ENCODE data around the gene GIN1. TPM values are rescaled to one million over a fixed set of nuclear protein-coding genes. Genes with fewer than 3 reads are reported as not detected.
"Not testable (repeated sequence)": the region's sequence is repeated elsewhere in the genome, so short reads cannot be mapped to it uniquely, and the experiment has no call there.

The GIN1 gene
- total and polyA plus RNA-seq, 9 donors, result 7.6 to 12.5 (median 8.9) TPM

DNA sequence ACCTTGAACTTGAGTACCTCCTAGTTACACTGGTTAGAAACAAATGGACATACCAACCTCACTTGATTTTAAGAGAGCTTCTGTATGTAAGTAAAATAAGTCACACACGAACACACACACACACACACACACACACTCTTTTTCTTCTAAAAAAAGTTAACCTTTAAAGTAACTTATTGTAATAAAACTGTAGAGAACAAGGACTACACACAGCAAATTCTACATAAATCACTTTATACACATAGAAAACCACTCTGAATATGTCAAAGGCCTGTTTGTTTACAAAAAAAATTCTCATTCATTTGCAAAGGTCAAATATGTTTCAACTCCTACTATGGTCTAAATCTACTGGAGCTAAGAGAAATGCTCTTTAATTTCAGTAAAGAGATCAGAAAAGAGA is 29.1 kb downstream of the GIN1 start:
- Histone ChIP-seq H3K4me1 (ENCODE audit: control insufficient read depth, insufficient read depth, low read length) (no peaks in the 10 kb centered on the region), H3K9me3 (replicated peaks; ENCODE audit: control insufficient read depth, low read depth, low read length) (no peaks in the 10 kb centered on the region), H3K27me3 (ENCODE audit: control insufficient read depth, insufficient read depth, low read length) (no peaks in the 10 kb centered on the region), H3K4me3 (ENCODE audit: low read length) (no peak overlapping the region), H3K36me3 (ENCODE audit: control insufficient read depth, insufficient read depth, low read length) (peaks cover 11% of the 10 kb centered on the region), H3K27ac (ENCODE audit: low read length) (no peak overlapping the region)
- WGBS (ENCODE audit: insufficient coverage), result no CpG with 5 or more reads among the region's 1 CpG
- DNase-seq, result no peak

- H3K36me3 ChIP-seq (ENCODE audit: control insufficient read depth, insufficient read depth, low read length), result peaks cover 15% of the 10 kb centered on the region
- DNase-seq, result no peak
- no peak overlapping the region for H3K4me3 ChIP-seq (ENCODE audit: low read length)
- no peaks in the 10 kb centered on the region for H3K27me3 ChIP-seq (ENCODE audit: control insufficient read depth, insufficient read depth, low read length)
- no peaks in the 10 kb centered on the region for H3K4me1 ChIP-seq (ENCODE audit: control insufficient read depth, insufficient read depth, low read length)
- peaks cover 6% of the 10 kb centered on the region for H3K9me3 ChIP-seq (replicated peaks; ENCODE audit: control insufficient read depth, low read depth, low read length)
- WGBS (ENCODE audit: insufficient coverage), result no CpG with 5 or more reads among the region's 1 CpG
- no peak overlapping the region for H3K27ac ChIP-seq (ENCODE audit: low read length)
Observed at GRCh38 chr5:103089272-103089671, 30.7 kb downstream of the GIN1 start.

- Histone ChIP-seq H3K9me3 (replicated peaks; ENCODE audit: control insufficient read depth, low read depth, low read length) (peaks cover 22% of the 10 kb centered on the region), H3K27ac (ENCODE audit: low read length) (no peak overlapping the region), H3K36me3 (ENCODE audit: control insufficient read depth, insufficient read depth, low read length) (peaks cover 10% of the 10 kb centered on the region), H3K4me1 (ENCODE audit: control insufficient read depth, insufficient read depth, low read length) (no peaks in the 10 kb centered on the region), H3K27me3 (ENCODE audit: control insufficient read depth, insufficient read depth, low read length) (no peaks in the 10 kb centered on the region), H3K4me3 (ENCODE audit: low read length) (no peak overlapping the region)
- no peak for DNase-seq
- WGBS (ENCODE audit: insufficient coverage), result no CpG with 5 or more reads among the region's 1 CpG
Observed at GRCh38 chr5:103086547-103086946, 33.4 kb downstream of the GIN1 start.

DNA sequence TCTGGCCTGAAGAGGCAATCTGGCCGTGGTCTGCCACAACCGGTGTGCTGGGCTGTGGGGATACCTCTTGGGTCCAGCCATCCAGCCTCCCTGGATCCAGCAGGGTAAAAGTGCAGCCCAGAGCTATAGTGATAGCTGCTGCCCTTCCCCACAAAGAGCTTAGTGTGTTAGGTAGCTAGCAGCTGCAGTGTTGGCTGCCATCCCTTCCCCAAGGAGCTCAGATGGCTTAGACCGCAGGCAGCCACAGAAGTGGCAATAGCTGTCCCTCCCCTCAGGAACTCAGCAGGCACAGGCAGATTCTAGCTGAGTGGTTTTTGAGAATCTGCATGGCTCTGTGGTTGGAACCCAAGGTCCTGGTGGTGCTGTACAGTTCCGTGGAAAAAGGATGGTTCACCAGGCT is 40.1 kb downstream of the GIN1 start:
- H3K27ac ChIP-seq (ENCODE audit: low read length), result no peak overlapping the region
- peaks cover 3% of the 10 kb centered on the region for H3K36me3 ChIP-seq (ENCODE audit: control insufficient read depth, insufficient read depth, low read length)
- H3K27me3 ChIP-seq (ENCODE audit: control insufficient read depth, insufficient read depth, low read length), result no peaks in the 10 kb centered on the region
- WGBS (ENCODE audit: insufficient coverage), result 97% methylated on average over 4 of the region's 4 CpGs
- DNase-seq, result no peak
- H3K4me1 ChIP-seq (ENCODE audit: control insufficient read depth, insufficient read depth, low read length), result no peaks in the 10 kb centered on the region
- H3K4me3 ChIP-seq (ENCODE audit: low read length), result no peak overlapping the region
- peaks cover 61% of the 10 kb centered on the region for H3K9me3 ChIP-seq (replicated peaks; ENCODE audit: control insufficient read depth, low read depth, low read length)

DNA sequence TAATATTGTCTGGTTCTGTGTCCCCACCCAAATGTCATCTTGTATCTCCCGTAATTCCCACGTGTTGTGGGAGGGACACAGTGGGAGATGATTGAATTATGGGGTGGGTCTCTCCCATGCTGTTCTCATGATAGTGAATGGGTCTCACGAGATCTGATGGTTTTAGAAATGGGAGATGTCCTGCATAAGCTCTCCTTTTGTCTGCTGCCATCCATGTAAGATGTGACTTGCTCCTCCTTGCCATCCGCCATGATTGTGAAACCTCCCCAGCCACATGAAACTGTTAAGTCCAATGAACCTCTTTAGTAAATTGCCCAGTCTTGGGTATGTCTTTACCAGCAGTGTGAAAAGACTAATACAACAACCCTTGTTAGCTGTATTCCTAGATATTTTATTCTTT is 44.5 kb downstream of the GIN1 start:
- peaks cover 53% of the 10 kb centered on the region for H3K9me3 ChIP-seq (replicated peaks; ENCODE audit: control insufficient read depth, low read depth, low read length)

GRCh38 chr5:103073500-103073899 is 46.4 kb downstream of the GIN1 start:
- H3K36me3 ChIP-seq (ENCODE audit: control insufficient read depth, insufficient read depth, low read length); DNase-seq; H3K4me1 ChIP-seq (ENCODE audit: control insufficient read depth, insufficient read depth, low read length); H3K4me3 ChIP-seq (ENCODE audit: low read length); H3K27ac ChIP-seq (ENCODE audit: low read length); H3K27me3 ChIP-seq (ENCODE audit: control insufficient read depth, insufficient read depth, low read length): not testable (repeated sequence)
- WGBS (ENCODE audit: insufficient coverage), result 71% methylated on average over 4 of the region's 4 CpGs
- peaks cover 35% of the 10 kb centered on the region for H3K9me3 ChIP-seq (replicated peaks; ENCODE audit: control insufficient read depth, low read depth, low read length)

More for the DNA sequence above, 44.5 kb downstream of the GIN1 start:
- whole genome bisulfite sequencing (ENCODE audit: insufficient coverage), result 100% methylated on average over 3 of the region's 4 CpGs
- Histone ChIP-seq H3K4me3 (ENCODE audit: low read length) (no peak overlapping the region), H3K27me3 (ENCODE audit: control insufficient read depth, insufficient read depth, low read length) (no peaks in the 10 kb centered on the region), H3K36me3 (ENCODE audit: control insufficient read depth, insufficient read depth, low read length) (no peaks in the 10 kb centered on the region), H3K4me1 (ENCODE audit: control insufficient read depth, insufficient read depth, low read length) (no peaks in the 10 kb centered on the region), H3K27ac (ENCODE audit: low read length) (no peak overlapping the region)
- no peak for DNase-seq

DNA sequence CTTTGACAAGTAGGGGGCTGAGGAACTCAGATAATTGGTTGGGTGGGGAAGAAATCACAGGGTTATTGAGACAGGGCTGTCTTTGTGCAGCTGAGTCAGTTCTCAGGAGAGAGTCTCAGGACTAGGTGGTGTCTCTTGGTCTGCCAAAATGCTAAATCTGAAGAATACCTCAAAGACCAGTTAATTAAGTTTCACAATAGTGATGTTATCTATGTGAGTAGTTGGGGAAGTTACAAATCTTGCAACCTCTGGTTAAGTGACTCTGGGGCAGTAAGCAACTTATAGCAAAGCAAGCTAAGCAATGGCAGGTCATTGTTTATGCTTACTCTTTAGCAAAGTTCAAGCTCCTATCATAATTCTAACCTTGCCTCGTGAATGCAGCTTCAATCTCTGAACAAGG is 53.6 kb downstream of the GIN1 start:
- no peaks in the 10 kb centered on the region for H3K9me3 ChIP-seq (replicated peaks; ENCODE audit: control insufficient read depth, low read depth, low read length)
- WGBS (ENCODE audit: insufficient coverage), result no CpG with 5 or more reads among the region's 1 CpG
- no peaks in the 10 kb centered on the region for H3K27me3 ChIP-seq (ENCODE audit: control insufficient read depth, insufficient read depth, low read length)
- H3K4me3 ChIP-seq (ENCODE audit: low read length), result no peak overlapping the region
- DNase-seq, result no peak
- H3K4me1 ChIP-seq (ENCODE audit: control insufficient read depth, insufficient read depth, low read length), result no peaks in the 10 kb centered on the region
- no peak overlapping the region for H3K27ac ChIP-seq (ENCODE audit: low read length)
- no peaks in the 10 kb centered on the region for H3K36me3 ChIP-seq (ENCODE audit: control insufficient read depth, insufficient read depth, low read length)

DNA sequence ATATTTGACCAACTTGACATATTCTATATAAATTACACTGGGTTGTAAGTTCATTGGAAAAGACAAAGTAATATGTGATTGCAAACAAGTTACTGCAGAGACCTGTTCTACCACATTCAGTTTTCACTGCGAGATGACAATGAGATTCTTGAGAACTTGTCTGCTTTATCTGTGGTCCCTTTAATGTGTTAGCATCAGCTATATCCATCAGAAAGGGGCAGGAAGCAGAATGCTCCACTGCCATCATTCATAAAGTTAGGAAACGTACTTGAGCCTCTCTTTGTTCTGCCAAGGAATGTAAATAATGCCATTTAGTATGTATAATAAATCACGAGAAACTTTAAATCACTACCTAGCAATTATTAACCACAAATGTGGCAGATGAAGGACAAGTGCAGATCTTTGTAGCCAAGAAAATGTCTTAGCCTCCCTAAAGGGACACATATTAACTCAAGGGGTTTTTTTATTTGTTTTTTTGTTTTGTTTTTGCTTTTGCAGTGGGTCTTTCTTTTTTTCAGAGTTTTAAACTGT is 59.4 kb downstream of the GIN1 start:
- H3K4me3 ChIP-seq (ENCODE audit: low read length), result no peak overlapping the region
- DNase-seq, result no peak
- WGBS (ENCODE audit: insufficient coverage), result no CpG with 5 or more reads among the region's 3 CpGs

DNA sequence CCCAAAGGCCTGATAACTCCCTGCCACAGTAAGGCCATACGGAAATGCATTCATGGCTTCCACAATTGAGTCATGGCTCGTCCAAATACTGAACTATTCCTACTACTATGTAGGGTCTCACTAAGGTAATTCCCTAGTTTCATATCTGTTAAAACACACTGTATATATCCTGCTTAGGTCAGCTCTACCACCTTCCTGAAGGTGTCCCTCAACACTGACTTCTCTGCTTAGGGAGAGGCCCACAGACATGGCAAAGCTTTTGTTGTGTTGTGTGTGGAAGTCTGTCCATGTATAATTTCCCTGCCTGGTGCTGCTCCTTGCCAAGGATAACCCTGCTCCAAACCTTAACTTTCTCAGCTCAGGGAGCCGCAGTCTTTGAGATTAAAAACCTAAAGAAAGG is 60.4 kb downstream of the GIN1 start:
- 88% methylated on average over 1 of the region's 3 CpGs for WGBS (ENCODE audit: insufficient coverage)
- H3K9me3 ChIP-seq (replicated peaks; ENCODE audit: control insufficient read depth, low read depth, low read length), result no peaks in the 10 kb centered on the region

More for the DNA sequence above, 59.4 kb downstream of the GIN1 start:
- no peaks in the 10 kb centered on the region for H3K36me3 ChIP-seq (ENCODE audit: control insufficient read depth, insufficient read depth, low read length)
- H3K27ac ChIP-seq (ENCODE audit: low read length), result no peak overlapping the region
- no peaks in the 10 kb centered on the region for H3K4me1 ChIP-seq (ENCODE audit: control insufficient read depth, insufficient read depth, low read length)
- no peaks in the 10 kb centered on the region for H3K9me3 ChIP-seq (replicated peaks; ENCODE audit: control insufficient read depth, low read depth, low read length)
- H3K27me3 ChIP-seq (ENCODE audit: control insufficient read depth, insufficient read depth, low read length), result no peaks in the 10 kb centered on the region

DNA sequence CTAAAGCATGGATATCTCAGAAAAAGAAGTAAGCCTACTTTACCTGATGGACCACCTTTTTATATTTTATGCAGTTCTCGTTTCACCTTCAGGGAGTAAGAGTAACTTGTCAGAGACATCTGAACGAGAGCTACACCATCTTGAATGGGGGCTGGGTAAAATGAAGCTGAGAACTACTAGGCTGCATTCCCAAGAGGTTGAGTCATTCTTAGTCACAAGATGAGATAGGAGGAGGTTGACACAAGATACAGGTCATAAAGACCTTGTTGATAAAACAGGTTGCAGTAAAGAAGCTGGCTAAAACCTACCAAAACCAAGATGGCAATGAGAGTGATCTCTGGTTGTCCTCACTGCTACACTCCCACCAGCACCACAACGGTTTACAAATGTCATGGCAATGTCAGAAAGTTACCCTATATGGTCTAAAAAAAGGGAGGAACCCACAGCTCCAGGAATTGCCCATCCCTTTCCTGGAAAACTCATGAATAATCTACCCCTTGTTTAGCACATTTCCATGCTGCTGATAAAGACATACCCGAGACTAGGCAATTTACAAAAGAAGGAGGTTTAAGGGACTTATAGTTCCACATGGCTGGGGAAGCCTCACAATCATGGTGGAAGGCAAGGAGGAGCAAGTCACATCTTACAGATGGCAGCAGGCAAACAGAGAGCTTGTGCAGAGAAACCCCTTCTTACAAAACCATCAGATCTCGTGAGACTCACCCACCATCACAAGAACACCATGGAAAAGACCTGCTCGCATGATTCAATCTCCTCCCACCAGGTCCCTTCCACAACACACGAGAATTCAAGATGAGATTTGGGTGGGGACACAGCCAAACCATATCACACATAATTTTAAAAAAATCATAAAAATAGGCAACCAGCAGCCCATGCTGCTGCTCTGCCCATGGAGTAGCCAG is 62.5 kb downstream of the GIN1 start:
- 88% methylated on average over 3 of the region's 7 CpGs for WGBS (ENCODE audit: insufficient coverage)
- no peak for DNase-seq

More for the DNA sequence above, 60.4 kb downstream of the GIN1 start:
- H3K27me3 ChIP-seq (ENCODE audit: control insufficient read depth, insufficient read depth, low read length), result no peaks in the 10 kb centered on the region
- no peaks in the 10 kb centered on the region for H3K4me1 ChIP-seq (ENCODE audit: control insufficient read depth, insufficient read depth, low read length)
- no peak overlapping the region for H3K27ac ChIP-seq (ENCODE audit: low read length)
- no peaks in the 10 kb centered on the region for H3K36me3 ChIP-seq (ENCODE audit: control insufficient read depth, insufficient read depth, low read length)
- DNase-seq, result no peak
- H3K4me3 ChIP-seq (ENCODE audit: low read length), result no peak overlapping the region

More for the DNA sequence above, 62.5 kb downstream of the GIN1 start:
- Histone ChIP-seq H3K27ac (ENCODE audit: low read length) (no peak overlapping the region), H3K9me3 (replicated peaks; ENCODE audit: control insufficient read depth, low read depth, low read length) (no peaks in the 10 kb centered on the region), H3K36me3 (ENCODE audit: control insufficient read depth, insufficient read depth, low read length) (no peaks in the 10 kb centered on the region), H3K4me1 (ENCODE audit: control insufficient read depth, insufficient read depth, low read length) (no peaks in the 10 kb centered on the region), H3K27me3 (ENCODE audit: control insufficient read depth, insufficient read depth, low read length) (no peaks in the 10 kb centered on the region), H3K4me3 (ENCODE audit: low read length) (no peak overlapping the region)

All from muscle of leg (tissue), 11 donors.